Tibial artery (tissue), 4 donors: ENCODE measurements around the gene FKBP8.
"Not testable (repeated sequence)": the region's sequence is repeated elsewhere in the genome, so short reads cannot be mapped to it uniquely, and the experiment has no call there.

Experiments
- DNase-seq, 2 donors: peaks; one replicate each; pipeline ENCODE4 v3.0.0-alpha.2; 2019
- H3K27ac ChIP-seq, 2 donors: fragments of 200-600 bp; sonication (generic) in 1 of 2; 1 replicate in 1 of 2; 2 replicates in 1 of 2; pipeline ENCODE4 v1.5.1; 2018 to 2019; ENCODE audit warnings: mild to moderate bottlenecking in 1 of 2
- H3K27me3 ChIP-seq, 2 donors: fragments of 200-600 bp; sonication (generic) in 1 of 2; one replicate each; pipeline versions ENCODE4 v1.5.1 to v1.6.0; 2016 to 2019
- H3K36me3 ChIP-seq, 3 donors: fragments of 200-600 bp; sonication (generic) in 2 of 3; one replicate each; pipeline ENCODE4 v1.5.1; 2016 to 2019; ENCODE audit warnings: mild to moderate bottlenecking in 2 of 3
- H3K4me1 ChIP-seq, 4 donors: fragments of 200-600 bp; sonication (generic) in 2 of 4; 1 replicate in 3 of 4; 2 replicates in 1 of 4; pipeline ENCODE4 v1.5.1; 2016 to 2019
- H3K4me3 ChIP-seq, 2 donors: fragments of 200-600 bp; sonication (generic) in 1 of 2; 1 replicate in 1 of 2; 2 replicates in 1 of 2; pipeline ENCODE4 v1.5.1; 2018 to 2019; ENCODE audit warnings: mild to moderate bottlenecking in 2 of 2
- H3K9me3 ChIP-seq, 3 donors: fragments of 200-600 bp; sonication (generic) in 1 of 3; one replicate each; pipeline ENCODE4 v1.5.1; 2016 to 2019
- intact Hi-C: fragments of 100-400 bp; cut with DNase I; formaldehyde crosslinking; loops from one replicate; pipeline ENCODE4 v1.15.0; 2023; ENCODE audit warnings: low total_unique reads
- TF ChIP-seq, protein P1 (sequence below), 2 experiments: fragments of 200-600 bp in 1 of 2; fragments of 450-650 bp in 1 of 2; IDR thresholded peaks; one replicate each; pipeline ENCODE4 v1.5.1; 2017 to 2019; ENCODE audit warnings: antibody characterized with exemption in 2 of 2, mild to moderate bottlenecking in 1 of 2, moderate library complexity in 1 of 2

The FKBP8 gene

GRCh38 chr19:18542941-18543813 is at the start of gene FKBP8:
TSS of gene FKBP8 (minus strand) at chr19:18543573. CDS start at chr19:18541970, 1,603 bp downstream.
- peaks cover 0 to 27% (median 18%) of the 10 kb centered on the region in 4 donors for H3K4me1 ChIP-seq
- DNase-seq, result peak; percentile 93 to 96
- H3K36me3 ChIP-seq, result peaks cover 24 to 36% (median 34%) of the 10 kb centered on the region in 3 donors
- H3K9me3 ChIP-seq, result no peaks in the 10 kb centered on the region
- intact Hi-C loops, result no loop called here
- peak within 1 kb of the TSS; percentile 95 to 99 for H3K4me3 ChIP-seq
- TF ChIP-seq, protein P1, sequence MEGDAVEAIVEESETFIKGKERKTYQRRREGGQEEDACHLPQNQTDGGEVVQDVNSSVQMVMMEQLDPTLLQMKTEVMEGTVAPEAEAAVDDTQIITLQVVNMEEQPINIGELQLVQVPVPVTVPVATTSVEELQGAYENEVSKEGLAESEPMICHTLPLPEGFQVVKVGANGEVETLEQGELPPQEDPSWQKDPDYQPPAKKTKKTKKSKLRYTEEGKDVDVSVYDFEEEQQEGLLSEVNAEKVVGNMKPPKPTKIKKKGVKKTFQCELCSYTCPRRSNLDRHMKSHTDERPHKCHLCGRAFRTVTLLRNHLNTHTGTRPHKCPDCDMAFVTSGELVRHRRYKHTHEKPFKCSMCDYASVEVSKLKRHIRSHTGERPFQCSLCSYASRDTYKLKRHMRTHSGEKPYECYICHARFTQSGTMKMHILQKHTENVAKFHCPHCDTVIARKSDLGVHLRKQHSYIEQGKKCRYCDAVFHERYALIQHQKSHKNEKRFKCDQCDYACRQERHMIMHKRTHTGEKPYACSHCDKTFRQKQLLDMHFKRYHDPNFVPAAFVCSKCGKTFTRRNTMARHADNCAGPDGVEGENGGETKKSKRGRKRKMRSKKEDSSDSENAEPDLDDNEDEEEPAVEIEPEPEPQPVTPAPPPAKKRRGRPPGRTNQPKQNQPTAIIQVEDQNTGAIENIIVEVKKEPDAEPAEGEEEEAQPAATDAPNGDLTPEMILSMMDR (IDR thresholded peaks at IDR 0.05), result no peak
- peak within 1 kb of the TSS; percentile 92 to 96 for H3K27ac ChIP-seq
- peaks cover 0 to 2% of the 10 kb centered on the region in 2 donors for H3K27me3 ChIP-seq

DNA sequence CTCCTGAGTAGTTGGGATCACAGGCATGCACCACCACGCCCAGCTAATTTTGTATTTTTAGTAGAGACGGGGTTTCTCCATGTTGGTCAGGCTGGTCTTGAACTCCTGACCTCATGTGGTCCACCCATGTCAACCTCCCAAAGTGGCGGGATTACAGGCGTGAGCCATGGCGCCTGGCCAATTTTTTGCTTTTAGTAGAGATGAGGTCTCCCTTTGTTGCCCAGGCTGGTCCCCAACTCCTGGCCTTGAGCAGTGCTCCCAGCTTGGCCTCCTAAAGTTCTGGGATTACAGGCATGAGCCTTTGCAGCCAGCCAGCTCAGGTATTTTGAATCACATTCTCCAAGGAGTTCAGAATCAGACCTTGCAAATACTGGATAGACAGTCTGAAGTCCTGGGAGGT is 49.4 kb upstream of the FKBP8 start:
- Histone ChIP-seq H3K4me1 (peaks cover 0 to 44% (median 35%) of the 10 kb centered on the region in 4 donors), H3K36me3 (peaks cover 0 to 20% (median 0%) of the 10 kb centered on the region in 3 donors)
- H3K27me3 ChIP-seq, H3K4me3 ChIP-seq, H3K27ac ChIP-seq, H3K9me3 ChIP-seq, DNase-seq: not testable (repeated sequence)
- intact Hi-C loops, result loop anchor here (10.0 kb wide), 1 partner anchor 252 kb away; no protein-coding TSS in a partner anchor

- intact Hi-C loops, result loop anchor here (10.0 kb wide), 1 partner anchor 253 kb away; no protein-coding TSS in a partner anchor
- TF ChIP-seq, protein P1 (IDR thresholded peaks at IDR 0.05), result no peak
- Histone ChIP-seq H3K36me3 (peaks cover 0 to 20% (median 0%) of the 10 kb centered on the region in 3 donors), H3K27ac (no peak overlapping the region), H3K4me3 (no peak overlapping the region), H3K4me1 (peaks cover 0 to 46% (median 36%) of the 10 kb centered on the region in 4 donors), H3K27me3 (no peaks in the 10 kb centered on the region), H3K9me3 (no peaks in the 10 kb centered on the region)
- peak in 1 of 2 donors; percentile 77 for DNase-seq
Measured at GRCh38 chr19:18591735-18592385, 48.5 kb upstream of the FKBP8 start.

- no peaks in the 10 kb centered on the region for H3K27me3 ChIP-seq
- DNase-seq, result peak; percentile 62 to 85
- H3K36me3 ChIP-seq, result peaks cover 0 to 20% (median 0%) of the 10 kb centered on the region in 3 donors
- H3K4me1 ChIP-seq, result peaks cover 0 to 43% (median 35%) of the 10 kb centered on the region in 4 donors
- H3K4me3 ChIP-seq, result peak overlapping the region in 1 of 2 donors; percentile 72
- TF ChIP-seq, protein P1 (IDR thresholded peaks at IDR 0.05), result peak in 1 of 2 experiments; percentile 4
- peak overlapping the region in 1 of 2 donors; percentile 84 for H3K27ac ChIP-seq
- intact Hi-C loops, result loop anchor here (10.0 kb wide), 1 partner anchor 254 kb away; no protein-coding TSS in a partner anchor
- no peaks in the 10 kb centered on the region for H3K9me3 ChIP-seq
Measured at GRCh38 chr19:18590273-18591272, 47.2 kb upstream of the FKBP8 start.

GRCh38 chr19:18589380-18590272 is 46.3 kb upstream of the FKBP8 start:
- peak overlapping the region; percentile 77 to 84 for H3K27ac ChIP-seq
- intact Hi-C loops, result loop anchor here (10.0 kb wide), 1 partner anchor 255 kb away; no protein-coding TSS in a partner anchor
- peak; percentile 72 to 88 for DNase-seq

More at GRCh38 chr19:18589380-18590272, 46.3 kb upstream of the FKBP8 start:
- TF ChIP-seq, protein P1 (IDR thresholded peaks at IDR 0.05), result peak; percentile 35 to 50
- Histone ChIP-seq H3K27me3 (no peaks in the 10 kb centered on the region), H3K4me1 (peaks cover 0 to 33% (median 26%) of the 10 kb centered on the region in 4 donors), H3K9me3 (no peaks in the 10 kb centered on the region), H3K36me3 (peaks cover 0 to 20% (median 0%) of the 10 kb centered on the region in 3 donors), H3K4me3 (peak overlapping the region; percentile 72 to 75)
